NCI-H2196 (cell line): ENCODE results near the gene MS4A7.

Experiments
- DNase-seq: peaks from one replicate; lab custom pipeline; 2025; ENCODE audit not compliant: unreplicated experiment; lab: John Stamatoyannopoulos, UW

Gene MS4A7

GRCh38 chr11:60370811-60371298, 7.5 kb upstream of the MS4A7 start:
- DNase-seq = peak; percentile 86

- no peak for DNase-seq
Observed at GRCh38 chr11:60371386-60371785, 6.9 kb upstream of the MS4A7 start.

- no peak for DNase-seq
Observed at GRCh38 chr11:60371854-60372253, 6.5 kb upstream of the MS4A7 start.

GRCh38 chr11:60372767-60373166, 5.6 kb upstream of the MS4A7 start:
- no peak for DNase-seq

- no peak for DNase-seq
Observed at GRCh38 chr11:60375316-60375715, 3.0 kb upstream of the MS4A7 start.

- DNase-seq = no peak
Observed at GRCh38 chr11:60376601-60377000, 1.7 kb upstream of the MS4A7 start.

- DNase-seq = no peak
Observed at GRCh38 chr11:60377401-60378136, 763 bp upstream of the MS4A7 start.

- no peak for DNase-seq
Observed at GRCh38 chr11:60389279-60389910, 11.1 kb downstream of the MS4A7 start.

- DNase-seq = no peak
Observed at GRCh38 chr11:60390419-60390818, 12.1 kb downstream of the MS4A7 start.

GRCh38 chr11:60392361-60392760, 14.0 kb downstream of the MS4A7 start:
- DNase-seq = no peak

GRCh38 chr11:60393016-60393415, 14.7 kb downstream of the MS4A7 start:
- no peak for DNase-seq

- DNase-seq = no peak
Observed at GRCh38 chr11:60394666-60395380, 16.5 kb downstream of the MS4A7 start.

- no peak for DNase-seq
Observed at GRCh38 chr11:60396382-60396781, 18.1 kb downstream of the MS4A7 start, which contains the start of gene MS4A14. Gene MS4A14 (plus strand): TSS chr11:60396459. CDS start chr11:60396579, 120 bp downstream.

GRCh38 chr11:60396799-60397198, 18.5 kb downstream of the MS4A7 start:
- DNase-seq = no peak

- DNase-seq = no peak
Observed at GRCh38 chr11:60420015-60420414, 41.7 kb downstream of the MS4A7 start.

GRCh38 chr11:60422609-60423008, 44.3 kb downstream of the MS4A7 start:
- no peak for DNase-seq

GRCh38 chr11:60428517-60428916, 50.2 kb downstream of the MS4A7 start:
- peak; percentile 56 for DNase-seq

GRCh38 chr11:60429272-60429671, 50.9 kb downstream of the MS4A7 start, which contains the start of gene MS4A5:
Gene MS4A5 (plus strand): TSS chr11:60429572. CDS start chr11:60429675, 103 bp downstream.
- DNase-seq = no peak

- DNase-seq = no peak
Observed at GRCh38 chr11:60431251-60431650, 52.9 kb downstream of the MS4A7 start.

- no peak for DNase-seq
Observed at GRCh38 chr11:60433401-60433800, 55.1 kb downstream of the MS4A7 start.
